Fibroblast of peridontal ligament (primary cell): ENCODE results near the gene KIRREL3.

Experiments used
- DNase-seq: peaks from one replicate; pipeline ENCODE4 v3.0.0-alpha.2; 2010; ENCODE audit errors: extremely low read depth

The KIRREL3 gene

GRCh38 chr11:127000291-127000968 lies at the start of gene KIRREL3:
KIRREL3 (minus strand) TSS chr11:127000770.
- DNase-seq, result peak; percentile 35

DNA sequence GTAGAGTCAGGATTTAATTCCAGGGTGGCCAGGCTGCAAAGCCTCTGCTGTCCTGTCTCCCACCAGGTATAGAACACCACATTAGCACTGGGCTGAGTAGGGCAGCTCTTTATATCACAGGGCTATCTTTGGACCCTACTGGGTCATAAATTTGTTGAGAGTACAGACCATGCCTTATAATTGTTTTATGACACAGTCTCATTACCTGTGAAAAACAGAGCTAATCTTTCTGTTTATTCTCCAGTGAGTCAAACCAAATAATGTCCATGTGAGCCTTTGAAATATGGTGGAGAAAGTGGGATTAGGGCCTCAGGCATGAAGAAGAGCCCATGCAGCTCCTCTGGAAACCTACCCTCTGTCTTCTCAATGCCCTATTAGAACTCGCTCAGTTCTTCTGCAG lies 49.6 kb upstream of the KIRREL3 start:
- no peak for DNase-seq

DNA sequence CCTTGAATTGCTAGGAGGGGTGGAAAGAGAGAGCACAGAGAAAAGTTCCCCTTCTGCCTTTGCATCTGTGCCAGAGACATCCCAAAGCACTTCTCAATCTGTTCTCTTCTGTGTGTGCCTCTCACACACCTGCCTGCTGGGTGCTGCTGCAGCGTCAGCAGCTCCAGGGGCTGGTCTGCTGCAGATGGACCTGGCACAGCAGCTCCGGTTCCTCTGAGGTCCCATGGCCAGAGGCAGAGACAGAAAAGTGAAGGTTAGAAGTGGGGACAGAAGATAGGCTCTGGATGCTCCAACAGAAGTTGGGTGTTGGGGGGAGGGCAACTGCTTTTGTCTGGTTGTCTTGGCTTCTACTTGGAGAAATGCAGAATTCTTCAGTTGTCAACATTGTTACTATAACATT lies 48.9 kb upstream of the KIRREL3 start:
- DNase-seq, result no peak

DNA sequence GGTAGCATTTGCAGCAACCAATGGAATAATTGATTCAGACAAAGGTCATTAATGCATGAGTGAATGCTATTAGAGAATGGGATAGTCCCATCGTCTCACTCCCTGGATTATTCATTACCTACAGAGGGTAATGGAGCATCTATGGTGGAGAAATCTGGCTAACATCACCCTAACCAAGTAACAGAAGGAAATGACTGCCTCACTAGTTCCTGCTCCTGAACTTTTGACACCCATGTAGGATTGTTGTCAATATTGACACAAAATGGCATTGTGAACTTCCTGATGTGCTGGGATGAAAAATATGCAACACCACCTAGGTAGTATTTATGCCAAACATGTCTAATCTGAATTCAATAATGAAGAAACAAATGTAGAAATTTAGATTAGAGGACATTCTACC lies 44.0 kb upstream of the KIRREL3 start:
- DNase-seq, result no peak

GRCh38 chr11:127042445-127042844 lies 41.9 kb upstream of the KIRREL3 start:
- DNase-seq, result peak; percentile 36

- no peak for DNase-seq
Observed at GRCh38 chr11:127039591-127039990, 39.0 kb upstream of the KIRREL3 start.

DNA sequence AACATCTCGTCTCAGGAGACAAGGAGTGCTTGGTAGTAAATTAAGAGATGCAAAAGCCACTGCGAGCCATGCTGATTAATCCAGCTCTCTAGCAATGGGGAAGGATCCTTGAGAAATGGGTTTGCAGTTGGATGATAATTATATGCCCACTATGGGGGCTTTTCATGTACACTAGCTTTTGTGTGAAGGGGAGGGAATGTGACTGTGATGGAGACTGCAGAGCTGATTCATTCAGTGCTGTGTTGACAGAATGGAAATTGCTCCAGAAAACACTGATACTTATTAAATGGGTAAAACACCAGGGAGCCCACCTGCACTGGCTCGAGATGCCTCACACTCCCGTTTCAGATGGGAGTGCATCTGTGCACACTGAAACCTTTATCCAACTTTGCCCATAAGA lies 37.0 kb upstream of the KIRREL3 start:
- DNase-seq, result no peak

DNA sequence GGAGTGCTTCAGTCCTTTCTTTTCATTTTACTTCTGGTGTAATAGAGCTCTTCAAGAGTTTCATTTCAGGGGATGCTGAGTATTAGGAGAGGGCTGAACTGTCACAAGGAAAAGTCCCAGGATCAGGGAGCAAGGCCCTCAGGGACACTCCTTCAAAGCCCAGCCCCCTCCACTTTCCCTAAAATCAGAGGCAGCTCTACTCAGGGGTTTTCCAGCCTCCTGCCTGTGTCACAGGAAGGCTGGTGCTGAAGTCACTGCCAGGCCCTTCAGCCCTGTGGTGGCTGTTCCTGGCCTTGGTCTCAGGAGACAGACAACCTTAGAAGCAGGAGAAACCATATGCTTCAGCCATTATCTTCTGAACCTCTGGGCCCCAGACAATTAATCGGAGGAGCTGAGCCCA lies 36.4 kb upstream of the KIRREL3 start:
- DNase-seq, result no peak

DNA sequence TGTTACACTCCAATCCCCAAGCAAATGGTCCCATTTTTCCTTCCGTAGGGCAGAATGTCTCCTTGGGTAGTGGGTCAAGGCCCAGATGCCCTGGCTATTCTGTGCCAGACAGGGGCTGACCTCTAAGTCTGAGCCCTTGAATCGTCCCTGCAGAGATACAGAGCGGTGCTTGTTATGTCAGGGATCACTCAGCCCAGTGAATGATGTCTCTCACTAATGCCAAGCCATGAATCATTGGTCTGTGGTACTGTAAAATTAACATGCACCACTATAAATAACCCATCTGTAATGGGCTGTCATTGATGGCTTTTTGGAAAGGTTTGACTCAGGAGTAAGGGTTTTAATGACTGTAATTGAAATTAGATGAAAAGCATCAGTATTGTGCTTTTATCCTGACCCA lies 35.3 kb upstream of the KIRREL3 start:
- DNase-seq, result no peak

- DNase-seq, result no peak
Observed at GRCh38 chr11:127034973-127035372, 34.4 kb upstream of the KIRREL3 start.

- no peak for DNase-seq
Observed at GRCh38 chr11:127028648-127029047, 28.1 kb upstream of the KIRREL3 start.

DNA sequence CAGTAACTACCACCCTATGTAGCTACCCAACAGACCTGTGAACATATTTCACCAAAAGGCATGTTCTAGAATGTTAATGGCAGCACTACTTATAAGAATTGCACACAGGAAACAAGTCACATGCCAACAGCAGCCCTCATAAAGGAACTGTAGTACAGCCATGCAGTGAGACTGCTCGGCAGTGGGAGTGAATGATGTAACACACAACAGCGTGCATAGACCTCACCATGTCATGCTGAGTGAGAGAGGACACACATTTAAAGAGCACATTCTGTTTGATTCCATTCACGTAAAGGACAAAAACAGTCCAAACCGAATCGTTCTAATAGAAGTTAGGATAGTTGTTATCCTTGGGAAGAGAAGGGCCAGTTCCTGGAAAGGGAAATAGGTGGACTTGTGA lies 27.2 kb upstream of the KIRREL3 start:
- DNase-seq, result no peak

DNA sequence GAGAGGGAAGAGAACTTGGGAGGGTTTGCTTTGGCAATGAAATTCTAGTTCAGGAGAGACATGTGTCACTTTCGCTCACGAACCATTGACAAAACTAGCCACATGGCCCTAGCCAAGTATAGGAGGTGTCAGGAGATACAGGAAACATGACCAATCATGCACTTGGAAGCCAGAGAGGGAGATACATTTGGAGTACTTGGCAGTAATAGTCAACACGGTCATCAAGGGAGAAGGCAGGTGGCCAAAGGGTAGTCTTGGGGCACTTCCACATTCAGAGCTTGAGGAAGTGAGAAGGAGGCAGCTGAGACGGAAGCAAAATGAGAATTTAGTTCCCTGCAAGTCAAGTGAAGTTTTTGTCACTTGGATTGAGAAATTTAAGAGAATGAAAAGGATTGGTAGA lies 26.4 kb upstream of the KIRREL3 start:
- DNase-seq, result no peak

DNA sequence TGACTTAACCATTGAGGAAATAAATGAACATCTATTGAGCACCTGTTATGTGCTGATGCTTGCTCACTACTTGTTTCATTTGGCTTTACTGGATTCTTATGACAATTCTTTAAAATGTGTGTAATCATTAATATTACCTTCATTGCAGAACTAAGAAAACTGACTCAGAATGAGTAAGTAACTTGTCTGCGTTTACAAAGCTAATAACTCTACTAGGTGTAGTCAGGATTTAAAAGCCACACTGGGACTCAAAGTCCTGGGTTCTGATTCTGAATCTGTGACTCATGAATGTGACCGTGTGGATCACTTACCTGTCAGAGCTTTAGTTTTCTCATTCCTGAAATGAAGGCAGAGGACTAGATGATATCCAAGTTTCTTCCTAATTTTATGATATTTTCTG lies 23.4 kb upstream of the KIRREL3 start:
- no peak for DNase-seq

- no peak for DNase-seq
Observed at GRCh38 chr11:127018683-127019279, 18.2 kb upstream of the KIRREL3 start.

DNA sequence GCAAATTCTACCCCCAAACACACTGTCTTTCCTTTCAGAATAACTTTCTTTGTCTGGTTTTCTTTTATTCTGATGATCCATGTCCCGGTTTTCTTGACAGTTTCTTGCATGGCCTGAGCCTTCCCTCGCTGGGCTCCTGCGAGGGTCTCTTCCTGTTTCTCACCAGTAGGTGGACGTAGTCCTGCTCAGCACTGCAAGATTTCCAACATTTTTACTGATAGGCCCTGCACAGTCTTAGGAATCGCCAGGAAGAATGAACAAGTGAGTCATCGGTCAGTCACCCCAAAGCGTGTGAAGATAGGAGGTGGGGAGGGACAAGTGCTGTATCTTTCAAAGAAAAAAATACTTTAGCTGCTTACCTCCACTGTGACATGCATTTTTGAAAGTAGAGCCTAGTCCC lies 16.9 kb upstream of the KIRREL3 start:
- peak; percentile 25 for DNase-seq

DNA sequence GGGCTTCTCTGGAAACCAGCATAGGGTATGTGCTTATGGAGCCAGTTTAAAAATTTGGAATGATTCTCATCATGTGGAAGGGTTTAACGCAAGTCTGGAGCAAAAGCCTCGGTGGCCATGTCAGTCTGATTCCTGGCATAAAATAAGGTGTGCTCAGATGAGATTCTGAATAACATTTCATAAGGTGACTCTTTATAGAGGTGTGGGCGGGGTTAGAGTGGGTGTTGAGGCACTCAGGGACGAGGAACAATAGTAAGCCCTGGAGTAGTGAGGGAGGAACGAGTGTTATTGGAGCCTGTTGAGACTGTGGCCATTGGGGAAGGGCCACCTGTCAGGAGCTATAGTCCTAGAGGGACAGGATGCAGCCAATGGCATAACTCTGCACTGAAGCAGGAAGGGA lies 13.0 kb upstream of the KIRREL3 start:
- no peak for DNase-seq

DNA sequence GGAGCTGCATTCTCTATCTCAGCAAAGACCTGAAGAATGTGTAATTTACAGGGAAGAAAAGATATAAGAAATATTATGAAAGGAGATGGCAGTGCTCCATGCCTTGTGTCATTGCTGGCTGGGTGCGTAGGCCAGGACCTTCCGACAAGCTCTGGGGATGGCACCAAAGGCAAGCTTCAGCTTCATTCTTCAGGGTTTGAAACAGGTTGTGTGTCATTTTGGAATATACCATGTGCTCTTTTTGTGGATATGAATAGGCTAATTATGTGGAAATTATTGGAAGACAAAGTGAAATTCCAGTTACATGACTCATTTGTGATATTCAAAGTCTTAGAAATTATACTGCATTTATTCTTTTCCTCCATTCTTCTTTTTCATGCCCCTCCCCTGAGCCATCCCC lies 5.7 kb upstream of the KIRREL3 start:
- peak; percentile 50 for DNase-seq

GRCh38 chr11:127003260-127003981 lies 2.9 kb upstream of the KIRREL3 start:
- peak; percentile 25 for DNase-seq

DNA sequence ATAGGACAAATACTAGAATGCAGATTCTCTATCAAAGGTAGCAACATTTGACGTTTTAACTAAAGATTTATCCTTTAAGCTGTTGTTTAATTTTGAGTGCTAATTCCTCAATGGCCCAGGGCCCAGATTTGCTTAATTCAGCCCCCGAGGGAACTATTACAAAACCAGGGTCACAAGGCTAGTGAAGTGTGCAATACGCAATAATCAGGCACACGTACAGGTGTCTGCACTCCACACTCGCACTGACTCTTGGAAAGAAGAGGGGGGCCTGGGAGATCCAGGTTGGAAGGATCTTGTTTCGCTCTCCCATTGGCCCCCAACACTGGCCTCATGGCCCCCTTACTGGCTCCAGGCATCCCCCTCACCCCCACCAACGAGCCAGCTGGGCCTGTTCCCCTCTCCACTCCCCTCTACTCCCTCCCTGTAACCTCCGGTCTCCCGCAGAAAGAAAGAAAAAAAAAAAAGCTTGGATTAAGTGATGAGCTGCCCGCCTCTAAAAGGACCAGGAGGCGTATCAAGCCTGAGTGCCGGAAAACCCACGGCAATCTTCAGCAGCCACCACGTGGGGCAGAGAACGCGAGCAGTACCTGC lies 2.2 kb upstream of the KIRREL3 start:
- DNase-seq, result peak; percentile 11

DNA sequence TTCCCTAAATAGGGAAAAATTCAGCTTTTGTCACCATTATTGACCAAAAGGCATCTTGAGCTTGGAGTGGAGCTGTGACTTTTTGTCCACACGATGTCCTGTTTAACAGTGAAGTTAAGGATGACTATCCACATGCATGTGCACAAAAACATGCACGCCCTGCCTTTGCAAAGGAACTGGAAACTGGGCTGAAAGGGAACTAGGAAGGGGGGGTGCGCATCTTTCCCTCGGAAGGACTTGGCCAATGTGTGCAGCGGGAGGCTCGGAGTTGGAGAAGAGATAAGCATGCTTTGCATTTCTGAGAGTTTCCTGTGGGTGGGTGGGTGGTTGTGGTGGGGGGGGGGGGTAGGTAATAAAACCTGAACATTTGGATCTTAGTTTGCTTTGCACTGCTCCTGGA lies 411 bp upstream of the KIRREL3 start:
- DNase-seq, result peak; percentile 10

DNA sequence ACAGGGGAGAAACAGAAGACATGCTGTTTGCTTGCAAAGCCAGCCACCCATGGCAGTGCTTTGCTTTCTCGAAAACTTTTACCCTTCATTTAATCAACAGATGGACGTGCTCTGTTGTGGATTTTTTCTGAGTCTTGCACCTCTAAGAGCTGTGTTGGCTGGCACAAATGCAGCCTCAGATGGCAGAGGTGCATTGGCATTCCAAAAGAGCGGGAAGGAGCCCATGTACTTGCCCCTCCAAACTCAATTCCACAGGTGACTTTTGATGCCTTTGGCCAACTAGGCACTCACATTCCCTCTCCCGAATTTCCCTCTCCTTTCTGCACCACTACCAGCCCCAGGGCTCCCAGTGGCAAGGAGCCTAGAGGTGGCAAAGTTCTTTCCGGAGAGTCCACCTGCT lies 1.2 kb downstream of the KIRREL3 start:
- DNase-seq, result no peak

- DNase-seq, result no peak
Observed at GRCh38 chr11:126997641-126998040, 2.9 kb downstream of the KIRREL3 start.
